GM12878 (cell line): Measurements from ENCODE around the gene TEX9. TPM values are rescaled to one million over a fixed set of nuclear protein-coding genes. Genes with fewer than 3 reads are reported as not detected.

Experiments used
- ATAC-seq: fragments of 200-7000 bp; cut with Tn5 transposase; 3 replicates; pipeline ENCODE4 v1.9.1; 2020; ENCODE audit warnings: mild to moderate bottlenecking, moderate library complexity
- BruUV-seq: library from RNA; stranded (reverse); fragments of 400-500 nt; replicated peaks from 2 replicates; lab custom pipeline; 2021; lab: Mats Ljungman, UMichigan
- CTCF ChIA-PET: fragments of 300-600 bp; sonication (Branson Sonifier 250); formaldehyde crosslinking; extraction: SDS; loops from one replicate; lab custom pipeline; 2021; ENCODE audit warnings: inconsistent platforms; lab: Yijun Ruan, JAX
- POLR2A ChIA-PET: fragments of 350-600 bp; formaldehyde crosslinking; extraction: SDS; loops from one replicate; lab custom pipeline; 2021; ENCODE audit warnings: inconsistent platforms; lab: Charles Lee
- RAD21 ChIA-PET: fragments of 300-600 bp; sonication (Branson Sonifier 250); formaldehyde crosslinking; loops from one replicate; lab custom pipeline; 2023; ENCODE audit warnings: antibody characterized with exemption; ENCODE audit not compliant: unreplicated experiment; lab: Charles Lee
- SMC1A ChIA-PET: fragments of 300-600 bp; sonication (Branson Sonifier 250); formaldehyde crosslinking; loops from one replicate; lab custom pipeline; 2023; ENCODE audit not compliant: unreplicated experiment, uncharacterized antibody; lab: Charles Lee
- DNase-seq: peaks from one replicate; pipeline ENCODE4 v3.0.0-alpha.2; 2011; ENCODE audit warnings: low read depth, low spot score
- FAIRE-seq: peaks from 3 replicates; lab custom pipeline; 2011; peaks lifted over from hg19 to GRCh38; lab: Jason Lieb, UNC
- H2AFZ ChIP-seq: 2 replicates; pipeline ENCODE4 v1.6.0; 2011; ENCODE audit warnings: low read depth, low read length, control low read depth; ENCODE audit not compliant: control insufficient read depth
- H3K27ac ChIP-seq: 2 replicates; pipeline ENCODE4 v1.5.1; 2011; ENCODE audit warnings: control low read depth; ENCODE audit not compliant: control insufficient read depth, insufficient read depth
- H3K27me3 ChIP-seq, 2 experiments: replicated peaks in 1 of 2; 2 replicates each; pipeline versions ENCODE4 v1.6.0 to v1.6.1; 2011; ENCODE audit warnings: low read length in 1 of 2; ENCODE audit not compliant: control insufficient read depth in 2 of 2, insufficient read depth in 2 of 2
- H3K36me3 ChIP-seq, 2 experiments: 2 replicates each; pipeline ENCODE4 v1.5.1; 2011; ENCODE audit warnings: low read length in 1 of 2; ENCODE audit not compliant: control insufficient read depth in 2 of 2, insufficient read depth in 2 of 2
- H3K4me1 ChIP-seq: 2 replicates; pipeline ENCODE4 v1.6.1; 2011; ENCODE audit warnings: mild to moderate bottlenecking, low read length, moderate library complexity, mixed read lengths; ENCODE audit not compliant: control insufficient read depth, insufficient read depth
- H3K4me2 ChIP-seq: 2 replicates; pipeline ENCODE4 v1.6.0; 2011; ENCODE audit warnings: control low read depth; ENCODE audit not compliant: control insufficient read depth, insufficient read depth
- H3K4me3 ChIP-seq: fragments of 200-600 bp; sonication (generic); 2 replicates; pipeline ENCODE4 v1.5.1; 2016
- H3K79me2 ChIP-seq: 2 replicates; pipeline ENCODE4 v1.6.0; 2011; ENCODE audit warnings: low read length; ENCODE audit not compliant: control insufficient read depth, insufficient read depth
- H3K9ac ChIP-seq: 2 replicates; pipeline ENCODE4 v1.8.0; 2011; ENCODE audit warnings: low read length, control low read depth, mixed read lengths; ENCODE audit not compliant: control insufficient read depth, insufficient read depth
- H3K9me3 ChIP-seq: replicated peaks from 3 replicates; pipeline ENCODE4 v1.5.1; 2011; ENCODE audit warnings: mild to moderate bottlenecking, low read length; ENCODE audit not compliant: control insufficient read depth, insufficient read depth
- H4K20me1 ChIP-seq: 2 replicates; pipeline ENCODE4 v1.6.0; 2011; ENCODE audit not compliant: control insufficient read depth, insufficient read depth
- BMI1 ChIP-seq: fragments of 450-650 bp; IDR thresholded peaks from 2 replicates; pipeline ENCODE4 v1.6.1; 2016; ENCODE audit warnings: mild to moderate bottlenecking, moderate library complexity, borderline replicate concordance
- in situ Hi-C: fragments of 300-500 bp; cut with MboI; formaldehyde crosslinking; loops from 9 replicates; pipeline ENCODE4 v1.14.3; 2018; ENCODE audit warnings: mixed read lengths
- intact Hi-C: fragments of 100-400 bp; cut with micrococcal nuclease; formaldehyde crosslinking; loops from one replicate; pipeline ENCODE4 v1.14.2; 2022; ENCODE audit not compliant: unreplicated experiment
- polyA plus RNA-seq, 11 experiments: library from polyadenylated mRNA; depleted of rRNA in 4 of 11; unstranded in 6 of 11; stranded (reverse) in 5 of 11; fragments of >200 nt; fragmentation: Nextera tagmentation in 4 of 11; fragmentation: Illumina TruSeq in 1 of 11; extraction: Ambion mirVana in 4 of 11; extraction: Trizol in 1 of 11; gene quantifications; 1 replicate in 1 of 11; 2 replicates in 10 of 11; pipeline versions ENCODE4 v1.2.1 to v1.2.3, GENCODE V29; 2011 to 2016; ENCODE audit warnings: inconsistent platforms in 2 of 11, missing spikeins in 2 of 11, low read depth in 1 of 11
- total RNA-seq, 4 experiments: library from RNA; depleted of rRNA in 3 of 4; stranded (reverse); fragments of >200 nt in 3 of 4; fragmentation: Illumina TruSeq in 1 of 4; extraction: Trizol in 1 of 4; gene quantifications; 2 replicates each; pipeline versions ENCODE4 v1.2.1 to v1.2.3, GENCODE V29; 2013 to 2021

TEX9 gene
- total and polyA plus RNA-seq, 10 of the 15 experiments (the other 5 are each of a cell fraction or from before 2014, with no cell fraction given): 9.0 to 155 (median 70.0) TPM

DNA sequence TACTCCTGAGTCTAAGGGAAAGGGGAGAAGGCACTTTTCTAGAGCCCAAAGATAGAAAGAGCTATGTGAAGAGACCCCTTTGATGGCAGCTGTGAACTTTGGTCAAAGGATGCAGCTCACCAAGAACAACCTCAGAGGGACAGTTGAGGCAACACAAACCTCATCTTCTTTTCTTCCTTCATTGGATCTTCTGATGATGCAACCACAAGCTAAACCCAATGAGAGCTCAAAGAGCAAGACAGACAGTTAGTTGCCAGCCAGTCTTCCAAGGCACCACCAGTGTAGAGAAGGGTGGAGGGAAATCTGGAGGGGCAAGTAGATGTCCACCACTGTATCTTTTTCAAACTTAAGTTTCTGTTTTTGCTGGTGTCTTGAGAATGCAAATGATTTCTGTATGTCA, 110.1 kb downstream of the TEX9 start:
- Histone ChIP-seq H3K4me3 (no peak overlapping the region), H3K4me2 (no peak overlapping the region), H3K27me3 (no peaks in the 10 kb centered on the region), H4K20me1 (no peaks in the 10 kb centered on the region), H3K36me3 (no peaks in the 10 kb centered on the region), H3K79me2 (no peaks in the 10 kb centered on the region), H3K9me3 (no peaks in the 10 kb centered on the region), H3K27ac (no peak overlapping the region), H3K9ac (no peak overlapping the region), H3K4me1 (no peaks in the 10 kb centered on the region), H2AFZ (no peak overlapping the region)
- FAIRE-seq: no peak
- POLR2A ChIA-PET: no interaction called here
- no peak for TF ChIP-seq BMI1
- DNase-seq: no peak
- in situ Hi-C loops: no loop called here
- intact Hi-C loops: no loop called here
- BruUV-seq: no TSS peak
- RAD21 ChIA-PET: no interaction called here
- no peak for ATAC-seq
- CTCF ChIA-PET: interaction anchor here (0.6 kb wide), 1 partner anchor 425 kb away, joined by 3 read pairs; no protein-coding TSS in a partner anchor
- SMC1A ChIA-PET: no interaction called here

Other genes with a start within 250 kb of the TEX9 start
- 11.3 and 12.0 TPM in 2 replicates for gene RFX7, start 121.5 kb upstream of the TEX9 start, total RNA-seq (2014; rRNA removed)
- gene RFX7, start 121.5 kb upstream of the TEX9 start, total RNA-seq (2014; rRNA removed; fragmentation: Illumina TruSeq; extraction: Trizol): 10.6 and 11.2 TPM in 2 replicates
- gene RFX7, start 121.5 kb upstream of the TEX9 start, total RNA-seq (2021): 26.5 and 31.4 TPM in 2 replicates
- 11.0 and 13.0 TPM in 2 replicates for gene RFX7, start 121.5 kb upstream of the TEX9 start, polyA plus RNA-seq (2011; rRNA removed)
- 24.6 and 27.0 TPM in 2 replicates for gene RFX7, start 121.5 kb upstream of the TEX9 start, polyA plus RNA-seq (2014; fragmentation: Illumina TruSeq; extraction: Trizol)
- gene RFX7, start 121.5 kb upstream of the TEX9 start, polyA plus RNA-seq (2014; fragmentation: Nextera tagmentation; extraction: Ambion mirVana): 1 to 10 TPM; 3.2 to 4.0 TPM
- gene RFX7, start 121.5 kb upstream of the TEX9 start, polyA plus RNA-seq (2014; rRNA removed): 10.1 and 11.8 TPM in 2 replicates
- 1 to 10 TPM; 7.6 to 8.5 TPM for gene RFX7, start 121.5 kb upstream of the TEX9 start, polyA plus RNA-seq (2016; fragmentation: Nextera tagmentation; extraction: Ambion mirVana)
- 0.85 and 1.2 TPM in 2 replicates for gene MNS1, start 99.7 kb downstream of the TEX9 start, total RNA-seq (2014; rRNA removed)
- gene MNS1, start 99.7 kb downstream of the TEX9 start, total RNA-seq (2014; rRNA removed; fragmentation: Illumina TruSeq; extraction: Trizol): 1.5 and 1.7 TPM in 2 replicates
- 0.67 and 1.1 TPM in 2 replicates for gene MNS1, start 99.7 kb downstream of the TEX9 start, total RNA-seq (2021)
- gene MNS1, start 99.7 kb downstream of the TEX9 start, polyA plus RNA-seq (2011; rRNA removed): 0.45 and 0.68 TPM in 2 replicates
- 1.2 and 3.0 TPM in 2 replicates for gene MNS1, start 99.7 kb downstream of the TEX9 start, polyA plus RNA-seq (2014; fragmentation: Illumina TruSeq; extraction: Trizol)
- under 1 TPM; 0.87 to 0.93 TPM for gene MNS1, start 99.7 kb downstream of the TEX9 start, polyA plus RNA-seq (2014; fragmentation: Nextera tagmentation; extraction: Ambion mirVana)
- gene MNS1, start 99.7 kb downstream of the TEX9 start, polyA plus RNA-seq (2014; rRNA removed): 0.53 and 1.00 TPM in 2 replicates
- 1 to 10 TPM; 1.7 to 2.6 TPM for gene MNS1, start 99.7 kb downstream of the TEX9 start, polyA plus RNA-seq (2016; fragmentation: Nextera tagmentation; extraction: Ambion mirVana)